GM13976 (cell line): Measurements from ENCODE around the gene CDH23.

Experiments
- DNase-seq: peaks from one replicate; pipeline ENCODE4 v3.0.0; 2012; ENCODE audit warnings: low spot score
- CTCF ChIP-seq: IDR thresholded peaks from 2 replicates; pipeline ENCODE4 v1.5.1; 2012; ENCODE audit warnings: borderline replicate concordance, mild to moderate bottlenecking; ENCODE audit not compliant: insufficient read depth; ENCODE audit errors: extremely low read depth, missing control alignments, control extremely low read depth
- in situ Hi-C: fragments of 300-500 bp; cut with MboI; formaldehyde crosslinking; loops from one replicate; pipeline ENCODE4 v1.12.0; 2022; ENCODE audit warnings: low sequenced_read_pairs, mixed read lengths, inconsistent platforms; ENCODE audit not compliant: unreplicated experiment

CDH23 gene

DNA sequence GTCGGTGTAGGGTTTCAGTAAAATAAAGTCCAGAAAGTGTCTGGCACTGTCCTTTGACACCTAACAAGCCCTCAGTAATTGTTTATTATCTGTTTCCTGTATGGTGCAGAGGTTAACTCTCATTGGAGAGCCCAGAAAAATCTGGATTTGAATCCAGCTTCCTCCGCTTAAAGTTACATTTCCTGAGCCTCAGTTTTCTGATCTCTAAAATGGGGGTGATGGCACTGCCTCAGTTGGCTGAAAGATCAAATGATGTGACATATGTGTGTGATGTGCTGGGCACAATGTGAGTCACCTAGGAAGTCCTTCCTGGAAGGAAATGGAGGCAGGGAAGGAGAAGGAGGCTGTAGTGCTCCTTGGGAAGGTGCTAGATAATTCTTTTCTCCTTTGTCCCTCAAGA lies 14.7 kb upstream of the CDH23 start:
- in situ Hi-C loops = loop anchor here (10.0 kb wide), 1 partner anchor 323 kb away; no protein-coding TSS in a partner anchor
- DNase-seq = no peak
- no peak for TF ChIP-seq CTCF

- TF ChIP-seq CTCF = no peak
- in situ Hi-C loops = loop anchor here (10.0 kb wide), 1 partner anchor 322 kb away; no protein-coding TSS in a partner anchor
- DNase-seq = no peak
Measured at GRCh38 chr10:71382757-71383156, 14.0 kb upstream of the CDH23 start.

- DNase-seq = peak; percentile 82
- in situ Hi-C loops = loop anchor here (10.0 kb wide), 1 partner anchor 321 kb away; no protein-coding TSS in a partner anchor
- peak; percentile 96 for TF ChIP-seq CTCF
Measured at GRCh38 chr10:71383972-71384687, 12.6 kb upstream of the CDH23 start.

- TF ChIP-seq CTCF = no peak
- in situ Hi-C loops = loop anchor here (10.0 kb wide), 1 partner anchor 317 kb away; no protein-coding TSS in a partner anchor
Measured at GRCh38 chr10:71388171-71388570, 8.5 kb upstream of the CDH23 start.

DNA sequence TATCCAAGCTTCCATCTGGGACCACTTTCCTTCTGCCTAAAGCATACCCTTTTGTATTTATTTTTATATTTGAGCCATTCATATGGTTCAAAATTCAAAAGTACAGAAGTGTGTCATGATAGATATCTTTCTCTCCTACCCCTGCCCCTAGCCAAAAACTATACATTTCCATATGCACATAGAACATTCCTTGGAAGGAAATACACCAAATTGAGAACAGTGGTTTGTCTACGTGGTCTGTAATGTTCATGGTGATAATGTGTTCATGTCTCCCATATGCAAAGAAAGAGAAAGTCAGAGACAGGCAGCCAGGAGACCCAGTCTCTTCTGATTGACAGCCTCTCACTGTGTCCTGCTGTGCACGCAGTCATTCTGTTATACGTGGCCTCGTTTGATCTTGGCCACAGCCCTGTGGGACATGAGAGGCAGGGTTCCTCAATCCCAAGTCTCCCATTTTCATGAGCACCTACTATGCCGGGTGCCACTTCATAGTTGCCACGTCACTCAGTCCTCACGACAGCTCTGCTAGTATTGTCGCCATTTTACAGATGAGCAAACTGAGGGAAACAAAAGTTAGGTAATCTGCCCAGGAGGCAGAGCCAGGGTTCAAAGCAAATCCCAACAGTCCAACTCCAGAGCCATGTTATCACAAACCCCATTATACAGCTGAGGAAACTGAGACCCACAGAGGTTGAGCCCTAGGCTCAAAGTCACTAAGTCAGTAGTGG lies 8.0 kb upstream of the CDH23 start:
- no peak for DNase-seq
- TF ChIP-seq CTCF = no peak
- in situ Hi-C loops = loop anchor here (10.0 kb wide), 1 partner anchor 316 kb away; no protein-coding TSS in a partner anchor

More at GRCh38 chr10:71388171-71388570, 8.5 kb upstream of the CDH23 start:
- no peak for DNase-seq

DNA sequence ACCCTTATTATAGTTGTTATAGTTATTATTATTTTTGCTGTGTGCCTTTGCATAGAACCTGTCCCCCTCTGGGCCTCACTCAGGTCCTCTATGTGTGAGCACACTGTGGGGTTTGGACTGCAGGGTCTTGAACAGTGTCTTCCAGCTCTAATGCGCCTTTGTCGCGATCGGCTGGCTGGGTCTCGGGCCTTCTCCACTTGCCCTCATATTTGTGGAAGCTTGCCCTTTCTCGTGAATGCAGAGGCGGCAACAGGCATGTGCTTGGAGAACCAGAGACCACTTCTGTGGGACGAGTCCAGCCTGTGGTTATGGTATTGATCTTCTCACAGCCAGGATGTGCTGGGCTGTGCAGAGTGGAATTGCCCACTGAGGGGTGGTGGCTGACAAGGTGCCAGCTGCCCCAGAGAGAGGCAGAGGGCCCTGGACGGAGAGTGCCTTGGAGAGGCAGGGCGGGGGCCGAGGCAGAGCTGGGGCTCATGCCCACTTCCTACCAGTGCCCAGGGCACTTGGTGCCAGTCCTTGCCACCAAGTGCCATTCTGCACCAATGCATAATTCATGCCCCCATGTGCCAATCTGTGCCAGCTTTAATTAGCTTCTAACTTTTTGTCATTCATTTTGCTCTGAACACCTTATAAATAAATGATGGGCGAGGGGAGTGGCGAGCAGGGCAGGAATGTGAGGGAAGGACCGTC lies 6.8 kb upstream of the CDH23 start:
- TF ChIP-seq CTCF = no peak
- in situ Hi-C loops = loop anchor here (10.0 kb wide), 1 partner anchor 315 kb away; no protein-coding TSS in a partner anchor
- no peak for DNase-seq
